HUES48 (cell line): ENCODE data around the gene HBA2.
"Not testable (repeated sequence)": the region's sequence is repeated elsewhere in the genome, so short reads cannot be mapped to it uniquely, and the experiment has no call there.

Experiments
- H3K27ac ChIP-seq: one replicate; pipeline ENCODE4 v1.7.0; 2013; ENCODE audit warnings: low read depth, low read length, inconsistent platforms
- H3K27me3 ChIP-seq: 2 replicates; pipeline ENCODE4 v1.6.1; 2013; ENCODE audit warnings: mild to moderate bottlenecking, low read length; ENCODE audit not compliant: control insufficient read depth, insufficient read depth
- H3K36me3 ChIP-seq: 2 replicates; pipeline ENCODE4 v1.6.1; 2013; ENCODE audit warnings: low read length; ENCODE audit not compliant: control insufficient read depth, insufficient read depth
- H3K4me1 ChIP-seq: 2 replicates; pipeline ENCODE4 v1.6.1; 2013; ENCODE audit warnings: mild to moderate bottlenecking, low read length; ENCODE audit not compliant: control insufficient read depth, insufficient read depth
- H3K4me3 ChIP-seq: 2 replicates; pipeline ENCODE4 v1.5.1; 2013; ENCODE audit warnings: mild to moderate bottlenecking, low read depth, low read length
- H3K9ac ChIP-seq: 2 replicates; pipeline ENCODE4 v1.6.1; 2013; ENCODE audit warnings: mild to moderate bottlenecking, low read depth, low read length, moderate library complexity
- H3K9me3 ChIP-seq: 2 replicates; pipeline ENCODE4 v1.6.1; 2013; ENCODE audit warnings: low read length; ENCODE audit not compliant: control insufficient read depth, insufficient read depth

The HBA2 gene

DNA sequence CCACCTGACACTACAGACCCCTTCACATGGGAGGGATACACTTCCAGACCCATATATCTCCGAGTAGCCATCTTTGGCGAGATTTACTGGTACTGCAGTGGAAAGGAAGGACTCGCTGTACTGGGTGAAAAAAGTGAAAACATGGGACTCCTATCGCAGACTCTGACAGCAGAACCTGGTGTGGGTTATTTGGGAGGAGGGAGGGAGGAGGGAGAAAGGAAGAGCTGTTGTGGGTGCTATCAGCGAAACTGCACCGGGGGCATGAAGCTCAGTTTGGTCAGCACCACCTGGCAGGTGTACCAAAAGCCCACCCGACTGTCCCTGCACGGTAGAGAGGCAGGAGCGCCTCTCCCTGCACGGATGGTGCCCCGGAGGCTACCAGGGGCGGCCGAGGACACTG is 12.5 kb downstream of the HBA2 start:
- Histone ChIP-seq H3K36me3 (peaks cover 43% of the 10 kb centered on the region), H3K4me1 (no peaks in the 10 kb centered on the region), H3K27me3 (peaks cover 10% of the 10 kb centered on the region), H3K27ac (no peak overlapping the region), H3K9me3 (no peaks in the 10 kb centered on the region), H3K4me3 (no peak overlapping the region), H3K9ac (no peak overlapping the region)

GRCh38 chr16:185691-186090 is 13.0 kb downstream of the HBA2 start:
- no peaks in the 10 kb centered on the region for H3K4me1 ChIP-seq
- no peak overlapping the region for H3K27ac ChIP-seq
- no peak overlapping the region for H3K4me3 ChIP-seq
- H3K36me3 ChIP-seq = peaks cover 48% of the 10 kb centered on the region
- H3K9ac ChIP-seq = no peak overlapping the region
- peaks cover 6% of the 10 kb centered on the region for H3K27me3 ChIP-seq
- no peaks in the 10 kb centered on the region for H3K9me3 ChIP-seq

GRCh38 chr16:187330-187729 is 14.7 kb downstream of the HBA2 start:
- Histone ChIP-seq H3K9ac (no peak overlapping the region), H3K27me3 (no peaks in the 10 kb centered on the region), H3K4me1 (no peaks in the 10 kb centered on the region), H3K4me3 (no peak overlapping the region), H3K36me3 (peaks cover 64% of the 10 kb centered on the region), H3K27ac (no peak overlapping the region), H3K9me3 (no peaks in the 10 kb centered on the region)

DNA sequence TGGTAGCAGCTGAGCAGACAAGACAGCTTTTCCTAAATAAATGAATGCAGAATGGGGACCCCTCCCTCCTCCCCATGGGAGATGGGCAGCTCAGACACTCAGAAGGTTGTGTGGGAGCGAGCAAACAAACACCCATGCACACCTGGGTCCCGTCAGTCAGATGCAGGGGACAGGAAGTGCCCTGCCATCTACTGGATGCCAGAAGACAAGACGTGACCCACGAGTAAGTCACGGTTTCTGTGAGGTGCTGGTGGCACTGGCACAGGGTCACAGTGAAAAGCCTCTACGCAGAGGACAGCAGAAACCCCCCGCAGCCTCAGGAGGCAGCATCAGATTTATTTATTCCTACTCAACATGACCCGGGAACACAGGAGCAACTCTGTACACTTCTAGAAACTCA is 16.0 kb downstream of the HBA2 start:
- H3K4me3 ChIP-seq = no peak overlapping the region
- peaks cover 77% of the 10 kb centered on the region for H3K36me3 ChIP-seq
- H3K9ac ChIP-seq = no peak overlapping the region
- no peaks in the 10 kb centered on the region for H3K4me1 ChIP-seq
- no peak overlapping the region for H3K27ac ChIP-seq
- no peaks in the 10 kb centered on the region for H3K27me3 ChIP-seq
- no peaks in the 10 kb centered on the region for H3K9me3 ChIP-seq

GRCh38 chr16:189604-190186 is 17.0 kb downstream of the HBA2 start:
- no peaks in the 10 kb centered on the region for H3K9me3 ChIP-seq
- no peaks in the 10 kb centered on the region for H3K27me3 ChIP-seq
- peaks cover 82% of the 10 kb centered on the region for H3K36me3 ChIP-seq
- H3K4me1 ChIP-seq = no peaks in the 10 kb centered on the region
- H3K4me3 ChIP-seq = no peak overlapping the region
- no peak overlapping the region for H3K27ac ChIP-seq
- no peak overlapping the region for H3K9ac ChIP-seq

DNA sequence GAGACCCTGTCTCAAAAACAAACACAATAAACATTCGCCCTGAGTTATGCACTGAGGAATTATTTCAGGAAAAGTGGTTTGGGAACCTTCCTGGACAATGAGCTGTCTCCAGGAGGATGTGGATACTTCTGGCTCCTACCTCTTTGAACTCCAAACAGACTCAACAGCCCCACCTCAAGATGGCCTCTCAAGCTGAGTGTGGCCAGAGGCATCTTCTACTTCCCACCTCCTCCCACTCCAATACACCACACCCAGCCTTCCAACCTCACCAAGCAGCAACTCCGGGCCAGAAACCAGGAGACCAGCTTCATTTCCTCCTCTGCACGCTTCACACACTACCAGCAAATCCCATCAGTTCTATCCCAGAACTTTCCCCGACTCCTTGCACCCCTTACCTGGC is 19.2 kb downstream of the HBA2 start:
- H3K9me3 ChIP-seq = no peaks in the 10 kb centered on the region
- H3K36me3 ChIP-seq = peaks cover 96% of the 10 kb centered on the region
- no peaks in the 10 kb centered on the region for H3K27me3 ChIP-seq
- no peak overlapping the region for H3K4me3 ChIP-seq
- no peak overlapping the region for H3K9ac ChIP-seq
- no peak overlapping the region for H3K27ac ChIP-seq
- no peaks in the 10 kb centered on the region for H3K4me1 ChIP-seq

GRCh38 chr16:192686-193085 is 20.0 kb downstream of the HBA2 start:
- Histone ChIP-seq H3K9me3 (no peaks in the 10 kb centered on the region), H3K27me3 (no peaks in the 10 kb centered on the region), H3K4me1 (no peaks in the 10 kb centered on the region), H3K36me3 (peaks cover 98% of the 10 kb centered on the region), H3K4me3 (no peak overlapping the region), H3K27ac (no peak overlapping the region), H3K9ac (no peak overlapping the region)

DNA sequence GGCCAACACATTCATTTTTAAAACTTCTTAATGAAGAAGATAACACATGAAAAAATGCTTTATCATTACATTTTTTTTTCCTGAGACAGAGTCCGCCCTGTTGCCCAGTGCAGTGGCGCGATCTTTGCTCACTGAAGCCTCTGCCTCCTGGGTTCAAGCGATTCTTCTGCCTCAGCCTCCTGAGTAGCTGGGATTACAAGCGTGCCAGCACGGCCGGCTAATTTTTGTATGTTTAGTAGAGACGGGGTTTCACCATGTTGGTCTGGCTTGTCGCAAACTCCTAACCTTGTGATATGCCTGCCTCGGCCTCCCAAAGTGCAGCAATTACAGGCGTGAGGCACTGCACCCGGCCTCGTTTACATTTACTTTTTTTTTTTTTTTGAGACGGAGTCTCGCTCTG is 20.8 kb downstream of the HBA2 start:
- H3K36me3 ChIP-seq = peaks cover 98% of the 10 kb centered on the region
- H3K4me3 ChIP-seq = no peak overlapping the region
- no peaks in the 10 kb centered on the region for H3K9me3 ChIP-seq
- H3K27ac ChIP-seq = no peak overlapping the region
- H3K9ac ChIP-seq = no peak overlapping the region
- H3K4me1 ChIP-seq = no peaks in the 10 kb centered on the region
- H3K27me3 ChIP-seq = no peaks in the 10 kb centered on the region

GRCh38 chr16:194516-194915 is 21.8 kb downstream of the HBA2 start:
- Histone ChIP-seq H3K9me3 (no peaks in the 10 kb centered on the region), H3K27ac (no peak overlapping the region), H3K36me3 (peaks cover 98% of the 10 kb centered on the region), H3K4me3 (no peak overlapping the region), H3K9ac (no peak overlapping the region), H3K4me1 (no peaks in the 10 kb centered on the region), H3K27me3 (no peaks in the 10 kb centered on the region)

DNA sequence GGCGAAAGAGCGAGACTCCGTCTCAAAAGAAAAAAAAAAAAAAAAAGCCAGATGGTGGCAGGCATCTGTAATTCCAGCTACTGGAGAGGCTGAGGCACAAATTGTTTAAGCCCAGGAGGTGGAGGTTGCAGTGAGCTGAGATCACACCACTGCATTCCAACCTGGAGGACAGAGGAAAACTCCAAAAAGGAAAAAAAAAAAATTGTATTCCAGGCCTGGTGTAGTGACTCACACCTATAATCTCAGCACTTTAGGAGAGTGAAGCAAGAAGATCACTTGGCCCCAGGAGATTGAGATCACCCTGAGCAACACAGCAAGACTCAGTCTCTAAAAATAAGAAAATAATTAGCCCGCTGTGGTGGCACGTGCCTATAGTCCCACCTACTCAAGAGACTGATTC is 27.7 kb downstream of the HBA2 start:
- Histone ChIP-seq H3K36me3 (peaks cover 87% of the 10 kb centered on the region), H3K4me3 (no peak overlapping the region), H3K27ac (no peak overlapping the region)

GRCh38 chr16:203246-203645 is 30.6 kb downstream of the HBA2 start:
- no peak overlapping the region for H3K27ac ChIP-seq
- H3K9me3 ChIP-seq = no peaks in the 10 kb centered on the region
- H3K4me3 ChIP-seq = no peak overlapping the region
- peaks cover 84% of the 10 kb centered on the region for H3K36me3 ChIP-seq
- no peaks in the 10 kb centered on the region for H3K4me1 ChIP-seq
- no peak overlapping the region for H3K9ac ChIP-seq
- H3K27me3 ChIP-seq = no peaks in the 10 kb centered on the region

More for the DNA sequence above, 27.7 kb downstream of the HBA2 start:
- no peaks in the 10 kb centered on the region for H3K9me3 ChIP-seq
- no peaks in the 10 kb centered on the region for H3K4me1 ChIP-seq
- H3K27me3 ChIP-seq = no peaks in the 10 kb centered on the region
- H3K9ac ChIP-seq = no peak overlapping the region

DNA sequence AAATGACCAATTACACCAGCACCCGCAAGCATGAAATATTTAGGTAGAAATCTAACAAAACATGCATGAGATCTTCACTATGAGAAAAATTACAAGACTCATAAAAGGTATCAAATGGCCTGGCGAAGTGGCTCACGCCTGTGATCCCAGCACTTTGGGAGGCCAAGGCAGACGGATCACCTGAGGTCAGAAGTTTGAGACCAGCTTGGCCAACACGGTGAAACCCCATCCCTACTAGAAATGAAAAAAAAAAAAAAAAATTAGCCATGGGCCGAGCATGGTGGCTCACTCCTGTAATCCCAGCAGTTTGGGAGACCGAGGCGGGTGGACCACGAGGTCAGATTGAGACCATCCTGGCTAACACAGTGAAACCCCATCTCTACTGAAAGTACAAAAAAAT is 31.4 kb downstream of the HBA2 start:
- not testable (repeated sequence) for H3K4me3 ChIP-seq, H3K27me3 ChIP-seq, H3K9ac ChIP-seq, H3K27ac ChIP-seq, H3K4me1 ChIP-seq, H3K9me3 ChIP-seq
- H3K36me3 ChIP-seq = peaks cover 84% of the 10 kb centered on the region
